ENCODE results near the gene KCNJ5.

- no peak for TF ChIP-seq CTCF (conservative IDR thresholded peaks at IDR 0.05; ENCODE audit: low read depth, low read length)
- no peak for TF ChIP-seq POLR2A (IDR thresholded peaks at IDR 0.05; ENCODE audit: low read depth, low read length)
- no peak for TF ChIP-seq CEBPB (IDR thresholded peaks at IDR 0.05; ENCODE audit: low read depth, low read length)
- no peak for TF ChIP-seq RAD21 (IDR thresholded peaks at IDR 0.05; ENCODE audit: low read length)
- no peak for TF ChIP-seq USF2 (IDR thresholded peaks at IDR 0.05; ENCODE audit: low read depth, low read length)
- no peak for TF ChIP-seq NFE2L2 (IDR thresholded peaks at IDR 0.05; ENCODE audit: low read depth, low read length)
- no peak for TF ChIP-seq CHD1 (IDR thresholded peaks at IDR 0.05; ENCODE audit: low read depth, low read length)
- TF ChIP-seq SMC3 (IDR thresholded peaks at IDR 0.05; ENCODE audit: low read depth, low read length): no peak
- TF ChIP-seq RCOR1 (IDR thresholded peaks at IDR 0.05; ENCODE audit: insufficient replicate concordance, low read length): no peak
Observed at GRCh38 chr11:128893578-128894285, 2.6 kb downstream of the KCNJ5 start.
